Dermis blood vessel endothelial cell (primary cell): ENCODE results near the gene PHC2. TPM values are rescaled to one million over a fixed set of nuclear protein-coding genes. Genes with fewer than 3 reads are reported as not detected.
A peak's percentile ranks its signal among the peaks of the same experiment; 100 is the strongest.
"Not testable (repeated sequence)": the region's sequence is repeated elsewhere in the genome, so short reads cannot be mapped to it uniquely, and the experiment has no call there.

Source experiments
- DNase-seq: peaks from one replicate; pipeline ENCODE4 v3.0.0; 2010
- total RNA-seq: library from RNA; depleted of rRNA; stranded (reverse); fragments of >200 nt; gene quantifications from 2 replicates; pipeline ENCODE4 v1.2.3, GENCODE V29; 2014

The PHC2 gene
- total RNA-seq, 1 donor from 2014 or later, result 88.5 TPM

GRCh38 chr1:33310702-33311101 is 120.2 kb downstream of the PHC2 start:
- no peak for DNase-seq

GRCh38 chr1:33309351-33309750 is 121.5 kb downstream of the PHC2 start:
- not testable (repeated sequence) for DNase-seq

GRCh38 chr1:33307494-33307864 is 123.4 kb downstream of the PHC2 start:
- no peak for DNase-seq

- peak; percentile 47 for DNase-seq
Observed at GRCh38 chr1:33306653-33307493, 124.0 kb downstream of the PHC2 start.

GRCh38 chr1:33305816-33306652 is 124.9 kb downstream of the PHC2 start:
- DNase-seq, result no peak

- no peak for DNase-seq
Observed at GRCh38 chr1:33305016-33305415, 125.9 kb downstream of the PHC2 start.

GRCh38 chr1:33302325-33302724 is 128.6 kb downstream of the PHC2 start:
- no peak for DNase-seq

- DNase-seq, result no peak
Observed at GRCh38 chr1:33301273-33301984, 129.5 kb downstream of the PHC2 start.

GRCh38 chr1:33300673-33301072 is 130.2 kb downstream of the PHC2 start:
- no peak for DNase-seq

GRCh38 chr1:33299461-33300155 is 131.3 kb downstream of the PHC2 start:
- DNase-seq, result no peak

GRCh38 chr1:33298623-33299277 is 132.1 kb downstream of the PHC2 start:
- peak; percentile 81 for DNase-seq

- no peak for DNase-seq
Observed at GRCh38 chr1:33297911-33298622, 132.8 kb downstream of the PHC2 start.

GRCh38 chr1:33296824-33297223 is 134.1 kb downstream of the PHC2 start:
- DNase-seq, result no peak

- DNase-seq, result no peak
Observed at GRCh38 chr1:33296082-33296458, 134.8 kb downstream of the PHC2 start.

GRCh38 chr1:33295450-33296081 is 135.3 kb downstream of the PHC2 start:
- DNase-seq, result peak; percentile 63

GRCh38 chr1:33295023-33295422 is 135.9 kb downstream of the PHC2 start:
- DNase-seq, result no peak

- no peak for DNase-seq
Observed at GRCh38 chr1:33294071-33295010, 136.6 kb downstream of the PHC2 start.

GRCh38 chr1:33292726-33293340 is 138.1 kb downstream of the PHC2 start:
- no peak for DNase-seq

GRCh38 chr1:33290615-33291014 is 140.3 kb downstream of the PHC2 start:
- DNase-seq, result not testable (repeated sequence)
